Smooth muscle cell (in vitro differentiated cells): Measurements from ENCODE around the gene WWTR1. TPM values are rescaled to one million over a fixed set of nuclear protein-coding genes. Genes with fewer than 3 reads are reported as not detected.

Experiments used
- DNase-seq: peaks from one replicate; lab custom pipeline; 2025; ENCODE audit not compliant: unreplicated experiment; lab: John Stamatoyannopoulos, UW
- H2AFZ ChIP-seq: fragments of 200-600 bp; sonication (generic); 2 replicates; pipeline ENCODE4 v1.6.0; 2016; ENCODE audit warnings: antibody characterized with exemption, low read depth, mild to moderate bottlenecking
- H3F3A ChIP-seq: fragments of 200-600 bp; sonication (generic); 2 replicates; pipeline ENCODE4 v1.6.0; 2017; ENCODE audit warnings: antibody characterized with exemption, low read depth
- H3K27ac ChIP-seq: fragments of 200-600 bp; sonication (generic); 2 replicates; pipeline ENCODE4 v1.5.1; 2016; ENCODE audit warnings: low read depth, mild to moderate bottlenecking
- H3K27me3 ChIP-seq: fragments of 200-600 bp; sonication (generic); 2 replicates; pipeline ENCODE4 v1.6.1; 2016; ENCODE audit warnings: low read depth, mild to moderate bottlenecking
- H3K36me3 ChIP-seq: fragments of 200-600 bp; sonication (generic); 2 replicates; pipeline ENCODE4 v1.5.1; 2016; ENCODE audit warnings: low read depth
- H3K4me1 ChIP-seq: fragments of 200-600 bp; sonication (generic); 2 replicates; pipeline ENCODE4 v1.5.1; 2016; ENCODE audit warnings: low read depth
- H3K4me2 ChIP-seq: fragments of 200-600 bp; sonication (generic); 2 replicates; pipeline ENCODE4 v1.6.0; 2016; ENCODE audit warnings: mild to moderate bottlenecking
- H3K4me3 ChIP-seq: fragments of 200-600 bp; sonication (generic); 2 replicates; pipeline ENCODE4 v1.5.1; 2016; ENCODE audit warnings: mild to moderate bottlenecking
- H3K79me2 ChIP-seq: fragments of 200-600 bp; sonication (generic); 2 replicates; pipeline ENCODE4 v1.6.0; 2016; ENCODE audit warnings: low read depth, mild to moderate bottlenecking
- H3K9ac ChIP-seq: fragments of 200-600 bp; sonication (generic); 2 replicates; pipeline ENCODE4 v1.6.0; 2016; ENCODE audit warnings: low read depth
- H3K9me3 ChIP-seq: fragments of 200-600 bp; sonication (generic); replicated peaks from 2 replicates; pipeline ENCODE4 v1.5.1; 2016; ENCODE audit warnings: low read depth
- H4K20me1 ChIP-seq: fragments of 200-600 bp; sonication (generic); 2 replicates; pipeline ENCODE4 v1.6.0; 2016; ENCODE audit warnings: low read depth
- CTCF ChIP-seq: fragments of 200-600 bp; sonication (generic); IDR thresholded peaks from 2 replicates; pipeline ENCODE4 v1.5.1; 2017; ENCODE audit warnings: borderline replicate concordance, mild to moderate bottlenecking, antibody characterized with exemption; ENCODE audit not compliant: insufficient read depth, poor library complexity, severe bottlenecking
- WGBS: methylation state at CpG from one replicate; pipeline ENCODE4 v1.1.7; 2016; ENCODE audit warnings: low lambda C conversion rate; 5-methylcytosine and 5-hydroxymethylcytosine counted together
- polyA plus RNA-seq: library from polyadenylated mRNA; unstranded; fragments of >200 nt; fragmentation: Nextera tagmentation; extraction: Ambion mirVana; gene quantifications from 2 replicates; pipeline ENCODE4 v1.2.1, GENCODE V29; 2016
- total RNA-seq: library from RNA; depleted of rRNA; stranded (reverse); fragments of >200 nt; gene quantifications from 2 replicates; pipeline ENCODE4 v1.2.3, GENCODE V29; 2014

WWTR1 gene
- total and polyA plus RNA-seq, 2 experiments from 2014 or later = 38.4 to 55.6 TPM

GRCh38 chr3:149657321-149657925 lies 402 bp downstream of the WWTR1 start:
- Histone ChIP-seq H3K9ac (peak overlapping the region; percentile 78), H3K27me3 (no peaks in the 10 kb centered on the region), H3K4me1 (peaks cover 14% of the 10 kb centered on the region), H3F3A (peaks cover 10% of the 10 kb centered on the region), H3K4me3 (peak overlapping the region; percentile 77), H3K27ac (peak overlapping the region; percentile 91), H2AFZ (peak overlapping the region; percentile 23), H3K4me2 (peak overlapping the region; percentile 95), H3K36me3 (no peaks in the 10 kb centered on the region), H4K20me1 (peaks cover 41% of the 10 kb centered on the region), H3K9me3 (no peaks in the 10 kb centered on the region), H3K79me2 (peaks cover 49% of the 10 kb centered on the region)
- under 1% methylated on average over 41 of the region's 41 CpGs for WGBS
- no peak for DNase-seq
- no peak for TF ChIP-seq CTCF

- Histone ChIP-seq H4K20me1 (peaks cover 47% of the 10 kb centered on the region), H3K9ac (peak overlapping the region; percentile 78), H3K36me3 (no peaks in the 10 kb centered on the region), H3K4me1 (peaks cover 14% of the 10 kb centered on the region), H3K79me2 (peaks cover 63% of the 10 kb centered on the region), H3K4me3 (peak overlapping the region; percentile 77), H3K27ac (peak overlapping the region; percentile 91), H2AFZ (no peak overlapping the region), H3K27me3 (no peaks in the 10 kb centered on the region), H3F3A (peaks cover 4% of the 10 kb centered on the region), H3K9me3 (no peaks in the 10 kb centered on the region), H3K4me2 (peak overlapping the region; percentile 95)
- 13% methylated on average over 2 of the region's 2 CpGs for WGBS
- no peak for TF ChIP-seq CTCF
- DNase-seq = no peak
Observed at GRCh38 chr3:149655826-149656574, 1.8 kb downstream of the WWTR1 start.

- Histone ChIP-seq H3K79me2 (peaks cover 81% of the 10 kb centered on the region), H3K4me1 (peaks cover 14% of the 10 kb centered on the region), H3K4me3 (peak overlapping the region; percentile 25), H2AFZ (no peak overlapping the region), H3K36me3 (no peaks in the 10 kb centered on the region), H3K27me3 (no peaks in the 10 kb centered on the region), H3K4me2 (peak overlapping the region; percentile 95), H3K9me3 (no peaks in the 10 kb centered on the region), H3K9ac (no peak overlapping the region), H3F3A (no peaks in the 10 kb centered on the region), H3K27ac (peak overlapping the region; percentile 51), H4K20me1 (peaks cover 65% of the 10 kb centered on the region)
- TF ChIP-seq CTCF = no peak
- no peak for DNase-seq
Observed at GRCh38 chr3:149654188-149654601, 3.6 kb downstream of the WWTR1 start.

GRCh38 chr3:149653564-149653963 lies 4.3 kb downstream of the WWTR1 start:
- TF ChIP-seq CTCF = no peak
- Histone ChIP-seq H3K4me1 (peaks cover 9% of the 10 kb centered on the region), H3K27ac (peak overlapping the region; percentile 51), H3K4me2 (peak overlapping the region; percentile 95), H2AFZ (no peak overlapping the region), H3K4me3 (no peak overlapping the region), H3K27me3 (no peaks in the 10 kb centered on the region), H3F3A (no peaks in the 10 kb centered on the region), H3K9me3 (no peaks in the 10 kb centered on the region), H4K20me1 (peaks cover 72% of the 10 kb centered on the region), H3K9ac (no peak overlapping the region), H3K79me2 (peaks cover 87% of the 10 kb centered on the region), H3K36me3 (no peaks in the 10 kb centered on the region)
- WGBS = 78% methylated on average over 2 of the region's 2 CpGs
- DNase-seq = no peak
